Caco-2 (cell line): ENCODE results near the gene DCTD. TPM values are rescaled to one million over a fixed set of nuclear protein-coding genes. Genes with fewer than 3 reads are reported as not detected.

Source experiments
- BruUV-seq: library from RNA; stranded (reverse); fragments of 400-500 nt; replicated peaks from 2 replicates; lab custom pipeline; 2021; lab: Mats Ljungman, UMichigan
- CTCF ChIA-PET: fragments of 300-600 bp; sonication (Branson Sonifier 250); formaldehyde crosslinking; loops from one replicate; lab custom pipeline; 2022; ENCODE audit warnings: antibody characterized with exemption; lab: Charles Lee
- POLR2A ChIA-PET: fragments of 300-600 bp; sonication (Branson Sonifier 250); formaldehyde crosslinking; loops from one replicate; lab custom pipeline; 2022; ENCODE audit warnings: antibody characterized with exemption; lab: Charles Lee
- DNase-seq, 2 experiments: peaks; one replicate each; pipeline versions ENCODE4 v3.0.0 to v3.0.0-alpha.2; 2020 to 2022
- H3K27me3 ChIP-seq: replicated peaks from 2 replicates; pipeline ENCODE4 v1.6.0; 2011; ENCODE audit warnings: low read length; ENCODE audit not compliant: control insufficient read depth, insufficient read depth
- H3K36me3 ChIP-seq: 2 replicates; pipeline ENCODE4 v1.5.1; 2011; ENCODE audit warnings: low read length; ENCODE audit not compliant: control insufficient read depth, insufficient read depth
- H3K4me1 ChIP-seq: fragments of 250-450 bp; sonication (Bioruptor Pico); 2 replicates; pipeline ENCODE4 v1.5.1; 2020; ENCODE audit warnings: mild to moderate bottlenecking
- H3K4me3 ChIP-seq: 2 replicates; pipeline ENCODE4 v1.5.1; 2011; ENCODE audit warnings: low read depth, mild to moderate bottlenecking, control low read depth, low read length
- H3K9me3 ChIP-seq: fragments of 250-450 bp; sonication (Bioruptor Pico); 2 replicates; pipeline ENCODE4 v1.5.1; 2020; ENCODE audit warnings: mild to moderate bottlenecking, moderate library complexity
- H3K27ac Mint-ChIP-seq: one replicate; pipeline ENCODE4 v1.8.0; 2022; ENCODE audit warnings: mixed read lengths; ENCODE audit not compliant: unreplicated experiment
- H3K27me3 Mint-ChIP-seq: one replicate; pipeline ENCODE4 v1.8.0; 2022; ENCODE audit warnings: mixed read lengths; ENCODE audit not compliant: insufficient read depth, unreplicated experiment
- H3K36me3 Mint-ChIP-seq: one replicate; pipeline ENCODE4 v1.8.0; 2022; ENCODE audit warnings: mild to moderate bottlenecking, mixed read lengths; ENCODE audit not compliant: insufficient read depth, unreplicated experiment
- H3K4me1 Mint-ChIP-seq: one replicate; pipeline ENCODE4 v1.8.0; 2022; ENCODE audit warnings: low read depth, mixed read lengths; ENCODE audit not compliant: unreplicated experiment
- H3K4me3 Mint-ChIP-seq: one replicate; pipeline ENCODE4 v1.8.0; 2022; ENCODE audit warnings: mild to moderate bottlenecking, moderate library complexity, mixed read lengths; ENCODE audit not compliant: unreplicated experiment
- H3K9me3 Mint-ChIP-seq: one replicate; pipeline ENCODE4 v1.8.0; 2022; ENCODE audit warnings: mixed read lengths; ENCODE audit not compliant: unreplicated experiment
- intact Hi-C: fragments of 100-400 bp; cut with micrococcal nuclease; formaldehyde crosslinking; loops from one replicate; pipeline ENCODE4 v1.10.0; 2022; ENCODE audit not compliant: unreplicated experiment
- total RNA-seq: library from RNA; stranded (reverse); gene quantifications from 2 replicates; pipeline ENCODE4 v1.2.3, GENCODE V29; 2022
- TF ChIP-seq, protein P1 (sequence below), 2 experiments: fragments of 200-600 bp in 1 of 2; IDR thresholded peaks; 1 replicate in 1 of 2; 2 replicates in 1 of 2; pipeline versions ENCODE4 v1.5.1 to v1.8.0; 2011 to 2022; ENCODE audit warnings: antibody characterized with exemption in 1 of 2, control low read depth in 1 of 2, inconsistent platforms in 1 of 2, low read depth in 1 of 2, low read length in 1 of 2, mild to moderate bottlenecking in 1 of 2, moderate library complexity in 1 of 2; ENCODE audit not compliant: insufficient read depth in 1 of 2, severe bottlenecking in 1 of 2, unreplicated experiment in 1 of 2

Gene DCTD
- total RNA-seq, 1 experiment from 2014 or later = 79.0 TPM

DNA sequence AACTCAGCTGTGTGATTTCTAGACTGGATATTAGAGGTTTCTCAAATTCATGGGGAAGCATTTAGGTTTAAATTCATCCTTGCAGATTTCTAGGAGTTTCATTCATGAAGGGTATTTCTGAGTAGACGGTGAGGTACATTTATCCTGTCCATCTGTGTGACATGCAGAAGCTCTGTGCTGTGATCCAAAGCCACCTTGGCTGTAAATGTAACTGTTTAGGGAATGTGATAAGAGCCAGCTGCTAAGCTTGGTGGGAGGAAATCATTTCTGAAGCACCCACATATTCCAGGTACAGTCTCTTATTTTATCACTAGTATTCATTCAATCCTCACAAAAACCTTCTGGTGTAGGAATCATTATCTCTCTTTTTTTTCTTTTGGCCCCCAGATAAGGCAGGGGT lies 8.7 kb upstream of the DCTD start:
- intact Hi-C loops = loop anchor here (2.0 to 10.0 kb wide), 4 partner anchors 63 to 1361 kb away; no protein-coding TSS in a partner anchor
- H3K27ac Mint-ChIP-seq = no peak overlapping the region
- Histone ChIP-seq H3K4me3 (no peak overlapping the region), H3K9me3 (no peaks in the 10 kb centered on the region), H3K27me3 (no peaks in the 10 kb centered on the region), H3K4me1 (0 out of 2 replicates have a peak, but pooled peaks cover 7% of the 10 kb centered on the region), H3K36me3 (no peaks in the 10 kb centered on the region)
- TF ChIP-seq, protein P1, sequence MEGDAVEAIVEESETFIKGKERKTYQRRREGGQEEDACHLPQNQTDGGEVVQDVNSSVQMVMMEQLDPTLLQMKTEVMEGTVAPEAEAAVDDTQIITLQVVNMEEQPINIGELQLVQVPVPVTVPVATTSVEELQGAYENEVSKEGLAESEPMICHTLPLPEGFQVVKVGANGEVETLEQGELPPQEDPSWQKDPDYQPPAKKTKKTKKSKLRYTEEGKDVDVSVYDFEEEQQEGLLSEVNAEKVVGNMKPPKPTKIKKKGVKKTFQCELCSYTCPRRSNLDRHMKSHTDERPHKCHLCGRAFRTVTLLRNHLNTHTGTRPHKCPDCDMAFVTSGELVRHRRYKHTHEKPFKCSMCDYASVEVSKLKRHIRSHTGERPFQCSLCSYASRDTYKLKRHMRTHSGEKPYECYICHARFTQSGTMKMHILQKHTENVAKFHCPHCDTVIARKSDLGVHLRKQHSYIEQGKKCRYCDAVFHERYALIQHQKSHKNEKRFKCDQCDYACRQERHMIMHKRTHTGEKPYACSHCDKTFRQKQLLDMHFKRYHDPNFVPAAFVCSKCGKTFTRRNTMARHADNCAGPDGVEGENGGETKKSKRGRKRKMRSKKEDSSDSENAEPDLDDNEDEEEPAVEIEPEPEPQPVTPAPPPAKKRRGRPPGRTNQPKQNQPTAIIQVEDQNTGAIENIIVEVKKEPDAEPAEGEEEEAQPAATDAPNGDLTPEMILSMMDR (IDR thresholded peaks at IDR 0.05; ENCODE audit: insufficient read depth in 1 of 2, low read depth in 1 of 2, low read length in 1 of 2, severe bottlenecking in 1 of 2, unreplicated experiment in 1 of 2) = no peak
- H3K9me3 Mint-ChIP-seq = no peaks in the 10 kb centered on the region
- no TSS peak for BruUV-seq
- no peaks in the 10 kb centered on the region for H3K27me3 Mint-ChIP-seq
- no peak for DNase-seq
- POLR2A ChIA-PET = no interaction called here
- CTCF ChIA-PET = interaction anchor here (0.8 to 1.7 kb wide), 8 partner anchors 12 to 399 kb away, joined by 3 to 8 read pairs (median 5); no protein-coding TSS in a partner anchor
- H3K36me3 Mint-ChIP-seq = no peaks in the 10 kb centered on the region
- H3K4me3 Mint-ChIP-seq = no peak overlapping the region
- H3K4me1 Mint-ChIP-seq = no peaks in the 10 kb centered on the region

DNA sequence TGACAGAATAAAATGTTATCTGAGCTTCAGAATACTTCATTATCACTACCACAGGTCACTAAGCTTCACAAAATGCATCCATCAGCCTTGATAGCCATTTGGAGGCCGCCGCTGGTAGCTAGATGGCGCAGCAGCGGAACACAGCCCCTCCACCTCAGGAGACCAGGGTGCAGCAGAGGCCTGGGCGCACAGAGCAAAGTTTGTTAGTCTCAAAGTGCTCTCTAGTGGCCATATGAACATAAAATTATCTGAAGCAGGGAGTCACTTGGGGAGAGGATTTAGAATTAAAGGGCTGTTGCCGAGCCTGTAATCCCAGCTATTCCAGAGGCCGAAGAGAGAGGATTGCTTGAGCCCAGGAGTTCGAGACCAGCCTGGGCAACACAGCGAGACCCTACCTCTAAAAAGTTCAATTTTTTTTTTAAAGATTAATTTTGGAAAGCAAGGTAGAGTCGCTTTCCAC lies 8.1 kb upstream of the DCTD start:
- intact Hi-C loops = loop anchor here (2.0 to 10.0 kb wide), 4 partner anchors 63 to 1361 kb away; no protein-coding TSS in a partner anchor
- Mint-ChIP-seq H3K36me3 (no peaks in the 10 kb centered on the region), H3K27ac (no peak overlapping the region), H3K4me3 (no peak overlapping the region), H3K4me1 (no peaks in the 10 kb centered on the region), H3K27me3 (no peaks in the 10 kb centered on the region), H3K9me3 (no peaks in the 10 kb centered on the region)
- no TSS peak for BruUV-seq
- peak; percentile 78 to 84 for DNase-seq
- Histone ChIP-seq H3K4me3 (no peak overlapping the region), H3K36me3 (no peaks in the 10 kb centered on the region), H3K27me3 (no peaks in the 10 kb centered on the region), H3K9me3 (no peaks in the 10 kb centered on the region), H3K4me1 (0 out of 2 replicates have a peak, but pooled peaks cover 7% of the 10 kb centered on the region)
- CTCF ChIA-PET = interaction anchor here (0.6 to 1.7 kb wide), 16 partner anchors 9 to 400 kb away, joined by 3 to 8 read pairs (median 4); partner anchors contain the start of gene DCTD
- TF ChIP-seq, protein P1 (IDR thresholded peaks at IDR 0.05; ENCODE audit: insufficient read depth in 1 of 2, low read depth in 1 of 2, low read length in 1 of 2, severe bottlenecking in 1 of 2, unreplicated experiment in 1 of 2) = peak; percentile 80 to 87
- POLR2A ChIA-PET = no interaction called here

DNA sequence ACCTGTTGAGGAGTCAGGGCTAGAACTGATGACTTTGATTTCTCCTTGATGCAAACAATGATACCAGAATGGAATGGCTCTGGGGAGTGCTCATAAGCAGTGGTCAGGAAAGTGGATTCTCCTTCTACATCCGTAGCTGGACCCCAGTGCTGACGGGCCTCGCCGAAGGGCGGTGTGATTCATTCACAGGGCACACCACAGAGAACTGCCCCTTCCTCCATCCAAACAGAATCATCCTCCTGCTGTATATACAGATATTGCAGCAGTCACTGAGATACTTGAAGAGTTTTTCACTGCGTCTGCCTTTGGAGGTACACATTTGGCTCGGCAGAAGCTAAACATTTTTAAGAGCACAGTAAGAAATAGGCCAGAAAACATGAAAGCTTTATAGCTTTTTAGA lies 7.3 kb upstream of the DCTD start:
- Histone ChIP-seq H3K36me3 (no peaks in the 10 kb centered on the region), H3K9me3 (no peaks in the 10 kb centered on the region), H3K4me1 (peaks cover 3% of the 10 kb centered on the region; the same call in 1 of the 2 replicates), H3K27me3 (no peaks in the 10 kb centered on the region), H3K4me3 (no peak overlapping the region)
- H3K27me3 Mint-ChIP-seq = no peaks in the 10 kb centered on the region
- no peak overlapping the region for H3K27ac Mint-ChIP-seq
- H3K4me1 Mint-ChIP-seq = no peaks in the 10 kb centered on the region
- H3K4me3 Mint-ChIP-seq = no peak overlapping the region
- no peaks in the 10 kb centered on the region for H3K36me3 Mint-ChIP-seq
- intact Hi-C loops = loop anchor here (2.0 to 10.0 kb wide), 4 partner anchors 62 to 1360 kb away; no protein-coding TSS in a partner anchor
- CTCF ChIA-PET = interaction anchor here (0.5 to 1.7 kb wide), 10 partner anchors 12 to 469 kb away, joined by 3 to 7 read pairs (median 4); no protein-coding TSS in a partner anchor
- TF ChIP-seq, protein P1 (IDR thresholded peaks at IDR 0.05; ENCODE audit: insufficient read depth in 1 of 2, low read depth in 1 of 2, low read length in 1 of 2, severe bottlenecking in 1 of 2, unreplicated experiment in 1 of 2) = no peak
- POLR2A ChIA-PET = no interaction called here
- no peaks in the 10 kb centered on the region for H3K9me3 Mint-ChIP-seq
- DNase-seq = no peak
- BruUV-seq = no TSS peak
